ENCODE results near the gene MYL1. TPM values are rescaled to one million over a fixed set of nuclear protein-coding genes. Genes with fewer than 3 reads are reported as not detected.

The MYL1 gene
- total and polyA plus RNA-seq, 2 donors (not counting 1 experiment from before 2014, with no cell fraction given), result not detected

- ATAC-seq (ENCODE audit: low read depth), result no peak
- Histone ChIP-seq H3K27ac (ENCODE audit: low read length in 2 of 2) (no peak overlapping the region), H3K9me3 (ENCODE audit: control extremely low read depth in 1 of 3, control insufficient read depth in 2 of 3, insufficient read depth in 1 of 3, low read length in 2 of 3) (no peaks in the 10 kb centered on the region), H3K36me3 (replicated peaks in 1 of 2; ENCODE audit: control extremely low read depth in 1 of 2, control insufficient read depth in 1 of 2, extremely low read depth in 1 of 2, insufficient read depth in 2 of 2, low read length in 1 of 2) (no peaks in the 10 kb centered on the region), H3K79me2 (ENCODE audit: control insufficient read depth, insufficient read depth, low read length) (no peaks in the 10 kb centered on the region), H3K4me1 (ENCODE audit: control insufficient read depth in 2 of 2, insufficient read depth in 2 of 2, low read length in 2 of 2) (no peaks in the 10 kb centered on the region), H3K4me3 (ENCODE audit: control extremely low read depth in 1 of 5, extremely low read depth in 1 of 5, insufficient read depth in 1 of 5, low read depth in 2 of 5, low read length in 4 of 5) (no peak overlapping the region), H3K9ac (ENCODE audit: low read length) (no peak overlapping the region), H2AFZ (ENCODE audit: insufficient read depth, low read depth, low read length, poor library complexity, severe bottlenecking) (no peak overlapping the region), H3K4me2 (replicated peaks; ENCODE audit: low read depth, low read length, poor library complexity, severe bottlenecking) (no peak overlapping the region), H4K20me1 (ENCODE audit: control insufficient read depth, insufficient read depth, low read length, poor library complexity, severe bottlenecking) (no peaks in the 10 kb centered on the region), H3K27me3 (replicated peaks in 1 of 4; ENCODE audit: control extremely low read depth in 1 of 4, control insufficient read depth in 3 of 4, insufficient read depth in 4 of 4, low read length in 3 of 4) (no peaks in the 10 kb centered on the region)
- WGBS (ENCODE audit: insufficient coverage), result no CpG with 5 or more reads among the region's 1 CpG
- POLR2A ChIA-PET, result no interaction called here
- no peak overlapping the region for H3K4me3 Mint-ChIP-seq
- H3K9me3 Mint-ChIP-seq (ENCODE audit: insufficient read depth), result no peaks in the 10 kb centered on the region
- no peaks in the 10 kb centered on the region for H3K4me1 Mint-ChIP-seq
- H3K27ac Mint-ChIP-seq, result no peak overlapping the region
- TF ChIP-seq, protein P1, sequence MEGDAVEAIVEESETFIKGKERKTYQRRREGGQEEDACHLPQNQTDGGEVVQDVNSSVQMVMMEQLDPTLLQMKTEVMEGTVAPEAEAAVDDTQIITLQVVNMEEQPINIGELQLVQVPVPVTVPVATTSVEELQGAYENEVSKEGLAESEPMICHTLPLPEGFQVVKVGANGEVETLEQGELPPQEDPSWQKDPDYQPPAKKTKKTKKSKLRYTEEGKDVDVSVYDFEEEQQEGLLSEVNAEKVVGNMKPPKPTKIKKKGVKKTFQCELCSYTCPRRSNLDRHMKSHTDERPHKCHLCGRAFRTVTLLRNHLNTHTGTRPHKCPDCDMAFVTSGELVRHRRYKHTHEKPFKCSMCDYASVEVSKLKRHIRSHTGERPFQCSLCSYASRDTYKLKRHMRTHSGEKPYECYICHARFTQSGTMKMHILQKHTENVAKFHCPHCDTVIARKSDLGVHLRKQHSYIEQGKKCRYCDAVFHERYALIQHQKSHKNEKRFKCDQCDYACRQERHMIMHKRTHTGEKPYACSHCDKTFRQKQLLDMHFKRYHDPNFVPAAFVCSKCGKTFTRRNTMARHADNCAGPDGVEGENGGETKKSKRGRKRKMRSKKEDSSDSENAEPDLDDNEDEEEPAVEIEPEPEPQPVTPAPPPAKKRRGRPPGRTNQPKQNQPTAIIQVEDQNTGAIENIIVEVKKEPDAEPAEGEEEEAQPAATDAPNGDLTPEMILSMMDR (IDR thresholded peaks at IDR 0.05), result no peak
- no peak for TF ChIP-seq EZH2 (IDR thresholded peaks at IDR 0.05; ENCODE audit: borderline replicate concordance, insufficient read depth, low read depth, low read length, poor library complexity, severe bottlenecking)
- CTCF ChIA-PET, result no interaction called here
- H3K27me3 Mint-ChIP-seq, result peaks cover 2% of the 10 kb centered on the region
- DNase-seq, result no peak
- intact Hi-C loops (cut with micrococcal nuclease), result no loop called here
These were observed 46.7 kb downstream of the MYL1 start for GRCh38 chr2:210268281-210268680.

DNA sequence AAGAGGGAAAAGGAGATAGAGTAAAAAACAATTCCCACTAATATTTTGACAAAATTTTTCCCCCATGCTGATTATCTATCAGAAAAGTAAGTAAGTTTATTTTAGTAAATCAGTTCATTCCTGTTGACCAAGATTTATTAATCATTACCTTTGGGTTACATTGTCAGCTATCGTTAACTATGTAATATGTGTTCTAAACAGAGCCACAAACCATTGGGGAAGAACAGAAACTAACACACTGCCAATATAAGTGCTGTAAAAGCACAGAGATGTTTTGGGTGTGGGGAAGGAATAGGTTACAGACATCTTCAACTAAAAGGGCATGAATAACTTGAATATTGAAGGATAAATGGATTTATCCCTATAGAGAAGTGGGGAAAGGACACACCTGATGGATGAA lies 47.3 kb downstream of the MYL1 start:
- Histone ChIP-seq H2AFZ (ENCODE audit: insufficient read depth, low read depth, low read length, poor library complexity, severe bottlenecking) (no peak overlapping the region), H3K27me3 (replicated peaks in 1 of 4; ENCODE audit: control extremely low read depth in 1 of 4, control insufficient read depth in 3 of 4, insufficient read depth in 4 of 4, low read length in 3 of 4) (no peaks in the 10 kb centered on the region), H3K9me3 (ENCODE audit: control extremely low read depth in 1 of 3, control insufficient read depth in 2 of 3, insufficient read depth in 1 of 3, low read length in 2 of 3) (no peaks in the 10 kb centered on the region), H3K79me2 (ENCODE audit: control insufficient read depth, insufficient read depth, low read length) (no peaks in the 10 kb centered on the region), H4K20me1 (ENCODE audit: control insufficient read depth, insufficient read depth, low read length, poor library complexity, severe bottlenecking) (no peaks in the 10 kb centered on the region), H3K27ac (ENCODE audit: low read length in 2 of 2) (no peak overlapping the region), H3K36me3 (replicated peaks in 1 of 2; ENCODE audit: control extremely low read depth in 1 of 2, control insufficient read depth in 1 of 2, extremely low read depth in 1 of 2, insufficient read depth in 2 of 2, low read length in 1 of 2) (no peaks in the 10 kb centered on the region), H3K4me1 (ENCODE audit: control insufficient read depth in 2 of 2, insufficient read depth in 2 of 2, low read length in 2 of 2) (no peaks in the 10 kb centered on the region), H3K4me2 (replicated peaks; ENCODE audit: low read depth, low read length, poor library complexity, severe bottlenecking) (no peak overlapping the region), H3K4me3 (ENCODE audit: control extremely low read depth in 1 of 5, extremely low read depth in 1 of 5, insufficient read depth in 1 of 5, low read depth in 2 of 5, low read length in 4 of 5) (no peak overlapping the region), H3K9ac (ENCODE audit: low read length) (no peak overlapping the region)
- ChIA-PET POLR2A (no interaction called here), CTCF (no interaction called here)
- H3K4me3 Mint-ChIP-seq, result no peak overlapping the region
- intact Hi-C loops (cut with micrococcal nuclease), result no loop called here
- WGBS (ENCODE audit: insufficient coverage), result no CpG with 5 or more reads among the region's 1 CpG
- no peaks in the 10 kb centered on the region for H3K9me3 Mint-ChIP-seq (ENCODE audit: insufficient read depth)
- peaks cover 2% of the 10 kb centered on the region for H3K27me3 Mint-ChIP-seq
- DNase-seq, result no peak
- no peak for TF ChIP-seq EZH2 (IDR thresholded peaks at IDR 0.05; ENCODE audit: borderline replicate concordance, insufficient read depth, low read depth, low read length, poor library complexity, severe bottlenecking)
- TF ChIP-seq, protein P1 (IDR thresholded peaks at IDR 0.05), result no peak
- no peak overlapping the region for H3K27ac Mint-ChIP-seq
- H3K4me1 Mint-ChIP-seq, result no peaks in the 10 kb centered on the region
- no peak for ATAC-seq (ENCODE audit: low read depth)

All from B cell (primary cell).